Measurements from ENCODE around the gene PI4K2B. TPM values are rescaled to one million over a fixed set of nuclear protein-coding genes. Genes with fewer than 3 reads are reported as not detected.

The PI4K2B gene
- total RNA-seq, result 22.9 and 25.9 TPM in 2 replicates

DNA sequence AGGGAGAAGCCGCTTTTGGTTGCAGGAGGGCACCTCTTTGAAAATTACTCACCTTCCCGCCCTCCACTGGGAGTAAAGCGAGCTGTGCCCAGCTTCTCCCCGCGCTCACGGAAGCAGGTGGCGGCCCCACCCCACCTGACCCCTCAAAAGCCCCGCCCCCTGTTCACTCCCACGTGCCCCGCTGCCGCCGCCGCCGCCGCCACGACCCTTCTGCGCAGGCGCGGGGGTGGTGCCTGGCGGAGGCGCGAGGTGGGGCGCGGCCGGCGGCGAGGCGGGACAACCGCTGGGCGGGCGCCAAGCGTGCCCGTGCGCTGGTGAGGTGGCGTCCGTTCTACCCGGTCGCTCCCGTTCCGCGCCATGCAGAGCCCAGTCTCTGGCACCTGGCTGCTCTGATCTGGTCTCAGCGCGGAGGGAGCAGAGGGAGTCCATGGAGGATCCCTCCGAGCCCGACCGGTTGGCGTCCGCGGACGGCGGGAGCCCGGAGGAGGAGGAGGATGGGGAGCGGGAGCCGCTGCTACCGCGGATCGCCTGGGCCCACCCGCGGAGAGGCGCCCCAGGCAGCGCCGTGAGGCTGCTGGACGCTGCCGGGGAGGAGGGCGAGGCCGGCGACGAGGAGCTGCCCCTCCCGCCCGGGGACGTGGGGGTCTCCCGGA is at the start of gene PI4K2B:
Gene PI4K2B, plus strand, starts transcription at position 297 of the 653 bp plus-strand sequence. Its CDS starts 131 bp downstream, at position 428.
- H3K4me3 ChIP-seq (ENCODE audit: low read depth, low read length), result peak within 1 kb of the TSS; percentile 92
- DNase-seq (ENCODE audit: low read depth), result peak; percentile 79
- TF ChIP-seq, protein P1, sequence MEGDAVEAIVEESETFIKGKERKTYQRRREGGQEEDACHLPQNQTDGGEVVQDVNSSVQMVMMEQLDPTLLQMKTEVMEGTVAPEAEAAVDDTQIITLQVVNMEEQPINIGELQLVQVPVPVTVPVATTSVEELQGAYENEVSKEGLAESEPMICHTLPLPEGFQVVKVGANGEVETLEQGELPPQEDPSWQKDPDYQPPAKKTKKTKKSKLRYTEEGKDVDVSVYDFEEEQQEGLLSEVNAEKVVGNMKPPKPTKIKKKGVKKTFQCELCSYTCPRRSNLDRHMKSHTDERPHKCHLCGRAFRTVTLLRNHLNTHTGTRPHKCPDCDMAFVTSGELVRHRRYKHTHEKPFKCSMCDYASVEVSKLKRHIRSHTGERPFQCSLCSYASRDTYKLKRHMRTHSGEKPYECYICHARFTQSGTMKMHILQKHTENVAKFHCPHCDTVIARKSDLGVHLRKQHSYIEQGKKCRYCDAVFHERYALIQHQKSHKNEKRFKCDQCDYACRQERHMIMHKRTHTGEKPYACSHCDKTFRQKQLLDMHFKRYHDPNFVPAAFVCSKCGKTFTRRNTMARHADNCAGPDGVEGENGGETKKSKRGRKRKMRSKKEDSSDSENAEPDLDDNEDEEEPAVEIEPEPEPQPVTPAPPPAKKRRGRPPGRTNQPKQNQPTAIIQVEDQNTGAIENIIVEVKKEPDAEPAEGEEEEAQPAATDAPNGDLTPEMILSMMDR (IDR thresholded peaks at IDR 0.05; ENCODE audit: insufficient read depth, low read depth, low read length), result no peak

DNA sequence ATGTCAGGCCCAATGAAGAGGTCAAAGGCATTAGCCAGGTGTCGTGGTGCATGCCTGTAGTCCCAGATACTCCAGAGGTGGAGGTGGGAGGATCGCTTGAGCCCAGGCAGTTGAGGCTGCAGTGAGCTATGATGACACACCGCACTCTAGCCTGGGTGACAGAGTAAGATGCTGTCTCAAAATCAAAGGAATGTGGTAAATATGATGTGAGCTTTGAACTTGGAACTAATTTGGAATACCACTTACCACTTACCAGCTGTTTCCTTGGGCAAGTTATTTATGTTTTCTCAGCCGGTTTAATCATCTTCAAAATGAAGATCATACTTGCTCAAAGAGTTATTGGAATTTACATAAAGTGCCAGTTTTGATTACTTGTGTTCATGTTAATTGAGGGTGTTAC is 49.8 kb upstream of the PI4K2B start:
- TF ChIP-seq, protein P1 (IDR thresholded peaks at IDR 0.05; ENCODE audit: insufficient read depth, low read depth, low read length), result no peak
- no peak for DNase-seq (ENCODE audit: low read depth)
- no peak overlapping the region for H3K4me3 ChIP-seq (ENCODE audit: low read depth, low read length)

GRCh38 chr4:25190407-25190806 is 43.4 kb upstream of the PI4K2B start:
- H3K4me3 ChIP-seq (ENCODE audit: low read depth, low read length), result no peak overlapping the region
- no peak for DNase-seq (ENCODE audit: low read depth)
- TF ChIP-seq, protein P1 (IDR thresholded peaks at IDR 0.05; ENCODE audit: insufficient read depth, low read depth, low read length), result no peak

DNA sequence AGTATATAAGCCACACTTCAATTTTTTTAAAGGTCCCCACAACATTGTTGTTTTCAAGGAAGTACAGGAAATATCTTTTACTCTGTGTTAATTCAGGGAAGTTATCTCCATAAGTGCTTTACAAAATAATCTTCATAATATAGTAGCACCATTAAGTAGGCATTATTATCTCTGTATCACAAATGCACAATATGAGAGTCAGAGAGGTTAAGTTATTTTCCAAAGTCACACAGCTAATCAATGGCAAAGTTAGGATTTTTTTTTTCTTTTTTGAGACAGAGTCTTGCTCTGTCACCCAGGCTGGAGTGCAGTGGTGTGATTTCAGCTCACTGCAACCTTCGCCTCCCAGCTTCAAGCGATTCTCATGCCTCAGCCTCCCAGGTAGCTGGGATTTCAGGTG is 35.1 kb upstream of the PI4K2B start:
- H3K4me3 ChIP-seq (ENCODE audit: low read depth, low read length), result no peak overlapping the region
- TF ChIP-seq, protein P1 (IDR thresholded peaks at IDR 0.05; ENCODE audit: insufficient read depth, low read depth, low read length), result no peak
- DNase-seq (ENCODE audit: low read depth), result no peak

DNA sequence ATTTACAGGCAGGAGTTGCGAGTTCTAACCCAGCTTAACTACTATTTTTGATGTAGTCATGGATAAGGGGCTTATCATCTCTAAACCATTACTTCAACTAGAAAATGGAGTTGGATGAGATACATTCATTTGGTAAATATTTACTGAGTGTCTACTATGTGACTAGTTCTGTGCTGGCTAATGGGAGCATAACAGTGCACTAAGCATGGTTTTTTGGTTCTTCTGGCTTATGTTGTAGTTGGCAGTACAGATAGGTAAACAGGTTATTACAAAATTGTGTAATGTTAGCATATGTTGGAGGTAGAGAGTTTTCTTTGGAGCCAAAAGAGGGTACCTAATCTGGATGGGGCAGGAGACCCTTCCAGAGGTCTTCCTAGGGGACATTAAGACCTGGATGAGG is 25.8 kb upstream of the PI4K2B start:
- TF ChIP-seq, protein P1 (IDR thresholded peaks at IDR 0.05; ENCODE audit: insufficient read depth, low read depth, low read length), result no peak
- H3K4me3 ChIP-seq (ENCODE audit: low read depth, low read length), result no peak overlapping the region
- no peak for DNase-seq (ENCODE audit: low read depth)

- DNase-seq (ENCODE audit: low read depth), result no peak
- no peak overlapping the region for H3K4me3 ChIP-seq (ENCODE audit: low read depth, low read length)
- TF ChIP-seq, protein P1 (IDR thresholded peaks at IDR 0.05; ENCODE audit: insufficient read depth, low read depth, low read length), result no peak
These were observed 24.1 kb upstream of the PI4K2B start for GRCh38 chr4:25209702-25210101.

- no peak overlapping the region for H3K4me3 ChIP-seq (ENCODE audit: low read depth, low read length)
- no peak for DNase-seq (ENCODE audit: low read depth)
- TF ChIP-seq, protein P1 (IDR thresholded peaks at IDR 0.05; ENCODE audit: insufficient read depth, low read depth, low read length), result no peak
These were observed 22.1 kb upstream of the PI4K2B start for GRCh38 chr4:25211721-25212120.

Measured in fibroblast of villous mesenchyme (primary cell).